NOMO-1 (cell line): ENCODE data around the gene CBX4.
A peak's percentile ranks its signal among the peaks of the same experiment; 100 is the strongest.

Experiments
- DNase-seq, 2 experiments: peaks; one replicate each; lab custom pipeline; 2025; ENCODE audit not compliant: unreplicated experiment in 2 of 2; lab: John Stamatoyannopoulos, UW

Gene CBX4

DNA sequence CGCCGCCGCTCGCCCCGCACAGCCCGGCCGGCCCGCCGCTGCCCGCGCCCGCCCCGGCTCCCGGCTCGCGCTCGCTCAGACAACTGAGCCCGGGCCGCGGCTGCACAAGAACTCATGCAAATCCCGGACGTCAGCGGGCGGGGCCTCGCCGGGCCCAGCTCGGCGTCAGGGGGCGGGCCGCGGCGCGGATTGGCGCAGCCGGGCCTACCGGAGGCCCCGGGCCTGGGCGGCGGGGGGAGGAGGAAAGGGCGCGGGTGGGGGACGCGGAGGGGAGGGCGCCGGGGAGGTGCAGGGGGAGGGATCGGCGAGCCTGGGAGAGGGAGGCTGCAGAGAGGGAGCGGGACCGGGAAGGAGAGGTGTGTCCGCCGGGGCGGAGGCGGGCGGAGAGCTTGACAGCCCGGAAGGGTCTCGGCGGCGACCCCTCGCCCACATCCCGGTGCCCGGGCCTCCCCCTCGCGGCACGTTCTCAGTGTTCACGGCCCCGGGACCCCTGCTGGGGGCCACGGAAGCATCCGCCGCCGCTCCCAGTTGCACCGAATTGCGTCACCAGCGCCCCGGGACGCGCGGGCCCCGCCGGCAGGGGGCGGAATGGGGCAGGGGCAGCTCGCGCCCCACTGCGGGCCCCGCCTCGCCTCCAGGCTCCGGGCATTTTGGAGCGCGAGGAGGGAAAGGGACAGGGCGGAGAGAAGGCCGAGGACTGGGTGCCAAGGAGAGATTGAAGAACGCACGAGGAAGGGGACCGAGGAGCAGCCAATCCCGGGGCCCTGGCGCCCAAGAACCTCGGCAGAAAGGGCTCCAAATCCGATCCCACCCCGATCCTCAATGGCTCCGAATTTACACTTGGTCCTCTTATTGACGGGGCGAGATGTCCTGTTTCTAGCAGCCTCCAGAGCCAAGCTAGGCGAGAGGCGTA lies at the start of gene CBX4:
CBX4 (minus strand) TSS at position 85 of the 913 bp plus-strand sequence. CDS start 189 bp downstream, outside the sequence.
- DNase-seq = peak; percentile 85 to 97

DNA sequence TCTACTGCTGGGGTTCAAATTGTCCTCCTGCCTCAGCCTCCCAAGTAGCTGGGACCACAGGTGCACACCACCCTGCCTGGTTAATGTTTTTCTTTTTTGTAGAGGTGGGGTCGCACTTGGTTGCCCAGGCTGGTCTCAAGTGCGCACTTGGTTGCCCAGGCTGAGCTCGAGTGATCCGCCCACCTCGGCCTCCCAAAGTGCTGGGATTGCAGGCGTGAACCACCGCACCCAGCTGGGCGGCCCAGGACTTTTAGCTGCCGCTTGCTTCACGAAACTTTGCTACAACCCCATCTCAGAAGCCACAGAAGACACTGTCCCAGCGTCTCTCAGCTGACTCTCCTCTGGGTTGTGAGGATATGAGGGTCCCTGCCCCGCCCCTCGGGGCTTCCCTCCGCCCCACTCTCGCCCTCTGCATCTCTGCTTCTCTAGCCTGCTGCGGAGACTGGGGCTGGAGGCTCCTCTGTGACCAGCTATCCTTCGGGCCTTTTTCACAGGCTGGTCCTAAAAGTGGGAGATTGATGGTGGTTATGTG lies 48.8 kb upstream of the CBX4 start:
- DNase-seq = no peak

DNA sequence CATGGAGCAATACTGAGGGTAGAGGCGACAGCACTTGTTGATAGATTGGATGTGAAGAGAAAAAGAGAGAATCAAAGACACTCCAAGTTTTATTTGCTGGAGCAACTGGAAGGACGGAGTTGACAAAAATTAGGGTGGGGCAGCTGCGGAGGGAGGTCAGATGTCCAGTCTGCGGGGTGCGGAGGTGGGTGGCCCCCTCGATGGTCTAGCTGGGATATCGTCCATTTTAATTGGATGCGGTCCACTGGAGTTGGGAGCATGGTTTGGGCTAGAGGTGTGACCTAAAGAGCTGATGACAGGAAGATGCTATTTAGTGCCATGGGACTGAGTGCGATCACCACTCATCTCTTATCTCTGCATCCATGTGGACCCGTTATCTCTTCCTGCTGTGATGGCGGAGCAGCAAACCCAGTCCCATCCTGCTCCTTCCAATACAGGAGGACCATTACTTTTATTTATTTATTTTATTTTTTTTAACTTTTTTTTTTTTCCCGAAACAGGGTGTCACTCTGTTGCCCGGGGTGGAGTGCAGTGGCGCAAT lies 48.3 kb upstream of the CBX4 start:
- no peak for DNase-seq

DNA sequence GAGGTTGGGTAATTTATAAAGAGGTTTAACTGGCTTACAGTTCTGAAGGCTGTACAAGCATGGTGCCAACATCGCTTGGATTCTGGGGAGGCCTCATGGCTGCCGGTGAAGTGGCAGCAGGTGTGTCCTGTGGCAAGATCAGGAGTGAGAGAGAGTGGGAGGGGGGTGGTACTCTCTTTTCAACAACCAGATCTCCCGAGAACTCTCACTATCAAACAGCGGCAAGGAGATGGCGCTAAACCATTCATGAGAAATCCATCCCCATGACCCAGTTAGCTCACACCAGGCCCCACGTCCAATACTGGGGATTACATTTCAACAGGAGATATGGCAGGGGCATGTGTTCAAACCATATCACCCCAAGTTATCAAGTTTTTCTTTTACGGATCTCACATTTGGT lies 44.0 kb upstream of the CBX4 start:
- DNase-seq = no peak

DNA sequence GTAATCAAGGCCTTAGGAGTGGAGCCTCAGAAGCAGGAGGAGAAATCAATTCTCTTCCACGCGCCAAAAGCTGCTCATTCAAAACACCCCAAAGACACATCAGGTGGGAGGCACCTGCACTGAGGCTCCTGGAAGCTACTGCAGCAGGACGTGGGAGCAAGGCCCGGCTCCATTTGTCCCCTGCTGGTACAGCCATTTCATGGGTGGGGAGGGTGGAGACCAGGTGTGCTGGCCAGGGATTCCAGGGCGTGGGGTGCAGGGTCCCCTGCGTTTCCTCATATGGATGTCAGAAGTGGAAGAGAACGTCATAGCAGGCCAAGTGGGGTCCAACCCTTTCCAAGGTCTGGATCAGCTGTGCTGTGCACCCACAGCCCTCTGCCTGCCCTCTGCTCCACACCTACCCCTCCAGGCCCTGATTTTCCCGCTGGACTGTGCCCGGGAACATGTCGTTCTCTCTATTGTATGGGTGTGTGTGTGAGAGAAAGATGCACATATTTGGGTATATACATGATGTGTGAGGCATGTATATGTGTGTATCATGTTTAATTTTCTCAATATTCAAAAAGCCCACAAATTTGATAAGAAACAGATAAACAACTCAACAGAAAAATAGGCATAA lies 39.2 kb upstream of the CBX4 start:
- DNase-seq = no peak

DNA sequence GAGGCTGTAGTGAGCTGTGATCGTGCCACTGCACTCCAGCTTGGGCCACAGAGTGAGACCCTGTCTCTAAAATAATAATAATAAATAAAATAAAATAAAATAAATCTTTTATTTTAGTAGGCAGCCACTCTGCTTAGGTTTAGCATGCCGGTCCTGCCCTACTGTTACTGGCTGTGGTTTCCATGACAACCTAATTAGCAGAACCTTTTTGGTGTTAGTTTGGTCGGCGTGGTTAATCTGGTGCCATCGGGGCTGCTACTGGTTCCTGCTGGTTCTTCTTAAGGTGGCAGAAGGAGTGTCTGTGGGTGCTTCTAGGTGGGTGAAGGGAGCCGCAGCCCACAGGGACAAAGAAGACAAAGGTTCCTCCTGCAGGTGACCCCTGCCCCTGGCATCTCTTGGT lies 37.8 kb upstream of the CBX4 start:
- no peak for DNase-seq

DNA sequence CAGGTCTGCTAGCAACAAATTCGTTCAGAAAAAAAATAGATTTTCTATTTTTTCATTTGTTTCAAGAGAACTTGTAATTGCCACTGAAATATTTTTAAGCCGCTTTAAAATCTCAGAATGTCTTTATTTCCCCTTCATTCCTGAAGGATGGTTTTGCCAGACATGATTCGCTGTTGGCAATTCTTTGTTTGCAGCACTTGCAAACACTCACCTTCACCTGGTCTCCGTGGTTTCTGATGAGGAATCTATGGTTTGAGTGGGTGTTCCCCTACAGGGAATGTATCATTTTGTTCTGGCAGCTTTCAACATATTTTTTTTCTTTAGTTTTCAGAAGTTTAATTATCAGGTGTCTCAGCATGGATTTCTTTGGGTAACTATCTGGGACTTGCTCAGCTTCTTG lies 36.3 kb upstream of the CBX4 start:
- no peak for DNase-seq

DNA sequence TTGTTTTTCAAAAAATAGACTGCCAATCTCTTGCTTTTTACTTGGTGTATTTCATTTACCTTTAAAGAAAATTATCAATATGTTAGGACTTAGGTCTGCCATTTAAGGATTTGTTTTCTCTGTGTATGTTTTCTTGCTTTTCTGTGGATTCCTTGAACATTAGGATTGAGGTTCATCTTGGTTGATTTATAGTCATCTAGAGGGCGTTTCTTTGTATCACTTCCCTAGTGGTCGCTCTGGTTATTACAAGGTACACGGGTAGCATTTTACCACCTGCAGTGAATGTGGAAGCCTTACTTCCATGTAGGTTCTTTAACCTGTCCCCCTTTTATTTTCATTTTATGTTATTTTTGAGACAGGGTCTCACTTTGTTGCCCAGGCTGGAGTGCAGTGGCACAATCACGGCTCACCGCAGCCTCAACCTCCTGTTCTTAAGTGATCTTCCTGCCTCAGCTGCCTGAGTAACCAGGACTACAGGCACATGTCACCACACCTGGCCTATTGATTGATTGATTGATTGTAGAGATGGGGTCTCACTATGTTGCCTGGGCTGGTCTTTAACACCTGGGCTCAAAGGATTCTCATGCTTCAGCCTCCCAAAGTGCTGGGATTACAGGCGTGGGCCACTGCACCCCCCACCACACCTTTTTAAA lies 35.2 kb upstream of the CBX4 start:
- DNase-seq = peak in 1 of 2 experiments; percentile 15

DNA sequence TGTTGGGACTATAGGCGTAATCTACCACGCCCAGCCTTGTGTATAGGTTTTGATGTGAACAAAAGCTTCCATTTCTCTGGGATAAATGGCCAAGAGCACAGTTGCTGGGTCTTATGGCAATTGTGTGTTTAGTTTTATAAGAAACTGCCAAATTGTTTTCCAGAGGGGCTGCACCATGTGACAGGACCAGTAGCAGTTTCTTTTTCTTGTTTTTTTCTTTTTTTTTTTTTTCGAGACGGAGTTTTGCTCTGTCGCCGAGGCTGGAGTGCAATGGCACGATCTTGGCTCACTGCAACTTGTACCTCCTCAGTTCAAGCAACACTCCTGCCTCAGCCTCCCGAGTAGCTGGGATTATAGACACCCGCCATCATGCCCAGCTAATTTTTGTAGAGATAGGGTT lies 34.3 kb upstream of the CBX4 start:
- DNase-seq = no peak

DNA sequence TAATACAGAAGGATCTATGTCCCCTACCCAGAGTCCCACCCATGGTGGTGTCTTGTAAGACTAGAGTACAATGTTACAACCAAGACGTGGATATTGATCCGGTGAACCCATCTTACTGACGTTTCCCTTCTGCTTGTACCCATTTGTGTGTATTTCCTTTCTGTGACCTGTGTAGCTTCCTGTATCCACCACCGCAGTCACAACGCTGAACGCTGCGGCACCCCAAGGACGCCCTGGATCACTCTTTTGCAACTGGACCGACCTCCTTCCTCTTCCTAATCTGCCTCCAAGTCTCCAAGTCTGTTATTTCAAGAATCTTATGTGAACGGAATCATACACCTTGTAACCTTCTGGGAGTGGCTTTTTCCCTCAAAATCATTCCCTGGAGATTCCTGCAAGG lies 33.5 kb upstream of the CBX4 start:
- DNase-seq = no peak

DNA sequence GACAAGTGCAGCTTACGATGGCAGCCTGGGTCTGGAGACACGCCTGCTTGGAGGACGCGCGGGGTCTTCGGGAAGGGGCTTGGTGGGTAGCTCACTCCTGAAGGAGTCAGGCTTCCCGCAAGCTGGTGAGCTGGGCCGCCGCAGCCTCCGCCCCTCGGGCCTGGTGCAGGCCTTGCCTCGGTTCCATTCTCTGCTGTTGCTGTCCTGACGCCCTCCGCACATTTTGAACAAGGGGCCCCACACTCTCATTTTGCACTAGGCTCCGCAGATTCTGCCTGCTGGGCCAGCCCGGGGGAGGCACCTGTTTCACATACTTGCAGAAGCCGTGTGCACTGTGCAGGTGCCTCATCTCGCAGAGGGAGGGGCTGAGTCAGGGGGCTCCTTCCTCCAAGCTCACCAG lies 31.9 kb upstream of the CBX4 start:
- DNase-seq = no peak

DNA sequence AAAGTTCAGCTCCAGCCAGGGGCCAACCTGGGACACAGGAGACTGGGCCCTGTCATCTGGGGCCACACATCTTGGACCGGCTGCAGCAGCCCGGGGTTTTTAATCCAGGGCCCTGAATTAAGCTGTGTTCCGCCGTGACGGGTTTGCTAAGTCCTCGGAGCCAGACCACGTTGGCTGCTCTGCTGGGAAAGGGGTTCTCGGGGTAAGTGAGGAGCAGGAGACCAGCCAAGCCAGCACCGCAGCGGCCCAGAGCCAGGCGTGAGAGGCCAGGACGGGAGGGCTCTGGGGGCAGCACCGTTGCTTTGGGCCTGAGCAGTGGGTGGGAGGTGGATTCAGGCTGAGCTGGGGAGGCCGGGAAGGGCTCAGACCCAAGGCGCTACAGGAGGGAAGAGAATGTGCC lies 31.3 kb upstream of the CBX4 start:
- no peak for DNase-seq

DNA sequence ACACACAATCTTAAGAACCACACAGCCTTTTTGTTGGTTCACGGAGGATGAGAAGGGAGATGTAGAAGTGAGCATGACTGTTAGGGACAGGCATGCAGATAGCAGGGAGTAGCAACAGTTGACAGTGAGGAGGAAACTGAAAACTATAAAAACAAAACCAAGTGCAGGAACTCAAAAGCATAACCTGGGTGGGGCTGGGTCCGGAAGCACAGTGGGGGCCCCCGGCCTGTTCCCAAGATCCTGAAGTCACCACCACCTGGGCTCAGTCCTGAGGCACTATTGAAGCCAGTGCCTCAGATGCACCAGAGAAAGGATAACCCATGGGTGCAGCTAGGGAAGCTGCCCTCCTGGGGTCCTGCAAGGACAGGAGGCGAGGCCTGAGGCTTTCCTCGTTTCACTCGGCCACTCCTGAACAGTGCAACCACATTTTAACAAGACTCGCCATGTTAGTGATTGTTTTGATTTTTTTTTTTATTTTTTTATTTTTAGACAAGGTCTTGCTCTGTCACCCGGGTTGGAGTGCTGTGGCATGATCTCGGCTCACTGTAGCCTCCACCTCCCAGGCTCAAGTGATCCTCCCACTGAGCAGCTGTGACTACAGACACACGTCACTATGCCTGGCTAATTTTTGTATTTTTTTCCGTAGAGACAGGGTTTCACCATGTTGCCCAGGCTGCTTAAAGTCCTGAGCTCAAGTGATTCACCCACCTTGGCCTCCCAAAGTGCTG lies 27.7 kb upstream of the CBX4 start:
- no peak for DNase-seq

DNA sequence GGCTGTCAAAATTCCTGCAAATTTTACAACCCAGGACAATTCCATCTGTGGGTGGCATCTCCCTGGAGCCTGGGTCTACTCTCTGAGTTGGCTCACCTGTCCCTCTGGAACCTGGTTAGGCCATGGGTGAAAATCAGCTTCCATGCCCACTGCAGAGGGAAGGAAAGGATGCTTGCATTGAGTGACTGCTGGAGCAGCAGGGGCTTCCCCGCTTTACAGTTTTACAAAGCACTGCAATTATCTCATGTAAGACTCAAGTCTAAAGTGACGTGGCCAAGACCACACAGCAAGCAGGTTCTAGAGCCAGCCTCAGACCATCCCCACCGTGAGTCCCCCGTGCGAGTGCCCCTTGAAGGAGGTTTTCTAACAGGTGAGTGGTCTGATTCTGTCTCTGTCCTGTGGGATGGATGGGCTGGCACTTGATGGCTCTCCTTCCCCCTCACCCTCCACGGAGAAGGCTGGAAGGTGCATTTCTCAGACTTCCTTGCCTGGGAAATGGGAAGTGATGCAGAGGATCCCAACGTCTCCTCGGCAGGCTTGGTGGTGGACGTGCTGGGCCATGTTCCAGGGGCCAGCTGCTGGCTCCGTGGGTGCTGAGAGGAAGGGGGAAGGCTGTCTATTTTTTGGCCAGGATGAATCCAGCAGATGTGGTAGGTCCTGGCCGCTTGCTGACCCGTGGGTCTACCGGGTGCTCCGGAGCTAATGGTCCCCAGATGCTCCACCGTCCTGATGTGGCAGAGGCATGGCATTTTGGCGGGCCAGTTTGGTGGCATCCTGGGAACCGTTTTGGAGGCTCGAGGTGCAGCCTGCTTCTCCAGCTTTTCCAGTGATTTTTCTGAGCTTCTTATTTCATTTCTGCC lies 26.3 kb upstream of the CBX4 start:
- no peak for DNase-seq

DNA sequence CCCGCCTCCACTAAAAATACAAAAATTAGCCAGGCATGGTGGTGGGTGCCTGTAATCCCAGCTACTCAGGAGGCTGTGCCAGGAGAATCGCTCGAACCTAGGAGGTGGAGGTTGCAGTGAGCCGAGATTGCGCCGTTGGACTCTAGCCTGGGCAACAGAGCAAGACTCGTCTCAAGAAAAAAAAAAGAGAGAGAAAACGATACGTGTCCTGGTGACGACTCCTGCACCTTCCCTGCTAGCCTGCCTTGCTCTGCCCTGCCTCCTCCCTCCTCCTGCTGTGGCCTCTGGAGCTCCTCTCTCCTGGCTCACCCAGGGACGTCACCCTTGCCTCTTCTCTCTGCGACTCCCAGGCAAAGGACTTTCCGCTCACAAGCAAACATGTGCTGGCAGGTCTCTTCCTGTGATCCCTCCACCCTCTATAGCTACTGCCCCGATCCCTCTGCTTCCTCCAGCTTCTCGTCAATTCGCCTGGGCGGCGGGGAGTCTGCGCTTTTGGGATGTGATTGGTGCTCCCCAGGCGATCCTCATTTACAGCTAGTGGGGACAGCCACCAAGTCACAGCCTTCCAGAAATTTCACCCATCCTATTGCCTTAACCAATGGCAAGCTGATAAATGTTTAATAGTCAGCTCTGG lies 25.5 kb upstream of the CBX4 start:
- no peak for DNase-seq

DNA sequence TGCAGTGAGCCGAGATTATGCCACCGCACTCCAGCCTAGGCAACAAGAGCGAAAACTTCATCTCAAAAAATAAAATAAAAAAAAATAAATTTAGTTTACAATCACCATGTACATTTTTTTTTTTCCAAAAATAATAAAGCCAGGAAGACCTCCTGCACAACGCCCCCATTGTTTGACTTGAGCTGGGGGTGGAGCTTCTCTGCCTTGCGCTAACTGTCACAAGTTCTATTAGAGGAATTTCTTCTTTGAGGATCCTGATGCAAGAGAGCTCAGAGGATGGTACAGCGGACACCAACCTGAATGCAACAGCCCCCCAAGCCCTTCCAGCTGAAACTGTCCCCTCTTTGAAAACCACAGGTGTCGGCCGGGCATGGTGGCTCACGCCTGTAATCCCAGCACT lies 24.9 kb upstream of the CBX4 start:
- no peak for DNase-seq

DNA sequence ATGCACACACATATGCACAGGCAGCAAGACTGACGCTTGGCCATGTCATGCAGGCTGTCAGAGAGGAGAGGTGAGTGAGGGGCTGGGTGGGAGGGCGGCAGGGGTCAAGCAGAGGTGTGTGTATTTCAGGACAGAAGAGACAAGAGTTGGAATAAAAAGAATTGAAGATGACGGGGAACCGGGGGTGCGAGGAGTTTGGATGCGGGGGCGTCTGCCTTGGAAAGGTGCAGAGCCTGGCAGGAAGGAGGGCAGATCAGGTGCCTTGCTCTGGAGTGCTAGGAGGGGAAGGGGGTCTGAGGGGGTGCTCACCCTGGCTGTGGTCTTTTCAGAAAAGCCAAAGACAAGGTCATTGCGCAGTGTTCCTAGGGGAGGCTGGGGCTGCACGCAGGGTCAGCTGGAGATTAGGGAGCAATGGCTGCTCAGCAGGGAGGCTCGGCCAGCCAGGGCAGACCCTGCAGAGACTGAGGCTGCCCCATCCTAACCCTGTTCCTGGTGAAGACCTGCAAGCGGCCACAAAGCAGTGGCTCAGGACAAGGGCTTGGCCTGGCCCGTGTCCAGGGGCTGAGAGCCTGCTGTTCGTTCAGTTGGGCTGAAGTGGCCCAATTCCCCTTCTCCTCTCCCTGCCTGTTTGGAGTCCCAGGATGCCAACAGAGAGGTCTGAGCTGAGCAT lies 23.7 kb upstream of the CBX4 start:
- DNase-seq = no peak

DNA sequence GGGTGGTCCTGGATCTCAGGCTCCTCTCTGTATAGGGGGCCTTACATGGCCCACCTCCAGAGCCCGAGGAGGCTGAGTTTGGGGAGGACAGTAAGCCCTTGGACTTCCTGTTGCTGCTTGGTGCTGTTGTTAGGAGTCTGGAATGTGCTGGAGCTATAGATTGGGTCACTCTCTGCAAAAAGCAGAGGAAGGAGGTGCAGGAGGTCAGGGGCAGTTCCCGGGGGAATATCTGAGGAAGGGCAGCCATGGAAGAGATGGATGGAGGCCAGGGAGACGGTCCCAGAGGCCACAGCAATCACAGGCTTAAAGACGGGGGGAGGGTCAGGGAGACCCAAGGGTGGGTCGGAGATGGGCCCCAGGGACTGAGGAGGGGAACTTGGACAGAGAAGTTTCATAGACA lies 23.0 kb upstream of the CBX4 start:
- DNase-seq = no peak
